K562 (cell line): Measurements from ENCODE around the gene CCSER2. TPM values are rescaled to one million over a fixed set of nuclear protein-coding genes. Genes with fewer than 3 reads are reported as not detected.

ENCODE experiments used
- ATAC-seq: fragments of 200-7000 bp; cut with Tn5 transposase; 3 replicates; pipeline ENCODE4 v1.9.1; 2020; ENCODE audit warnings: moderate library complexity
- BruUV-seq: library from RNA; stranded (reverse); fragments of 400-500 nt; replicated peaks from 2 replicates; lab custom pipeline; 2021; lab: Mats Ljungman, UMichigan
- CTCF ChIA-PET: fragments of 300-600 bp; formaldehyde crosslinking; extraction: SDS; loops from one replicate; lab custom pipeline; 2021; ENCODE audit warnings: low intra/inter-chr PET ratio; lab: Yijun Ruan, JAX
- POLR2A ChIA-PET: fragments of 300-600, 350-650 bp; sonication (Branson Sonifier 250); formaldehyde crosslinking; extraction: SDS; loops from one replicate; lab custom pipeline; 2021; ENCODE audit warnings: antibody characterized with exemption, inconsistent platforms; lab: Yijun Ruan, JAX
- DNase-seq, 4 experiments: peaks; one replicate each; pipeline versions ENCODE4 v3.0.0 to v3.0.0-alpha.2; 2011 to 2018; ENCODE audit warnings: low spot score in 3 of 4, mixed read lengths in 3 of 4; ENCODE audit errors: extremely low read depth in 1 of 4
- FAIRE-seq: peaks from 2 replicates; lab custom pipeline; 2011; peaks lifted over from hg19 to GRCh38; lab: Jason Lieb, UNC
- H2AFZ ChIP-seq: 2 replicates; pipeline ENCODE4 v1.6.0; 2011; ENCODE audit warnings: low read depth, low read length, control low read depth, inconsistent platforms
- H3K27ac ChIP-seq: fragments of 200-600 bp; 3 replicates; pipeline ENCODE4 v1.8.0; 2011; ENCODE audit warnings: low read depth, mild to moderate bottlenecking, control low read depth, inconsistent platforms, low read length, moderate library complexity, mixed read lengths; ENCODE audit errors: extremely low read depth
- H3K27me3 ChIP-seq, 2 experiments: fragments of 300-600 bp in 1 of 2; 2 replicates in 1 of 2; 3 replicates in 1 of 2; pipeline versions ENCODE4 v1.6.0 to v1.8.0; 2011; ENCODE audit warnings: inconsistent platforms in 2 of 2, low read length in 2 of 2, mild to moderate bottlenecking in 1 of 2, mixed read lengths in 1 of 2, moderate library complexity in 1 of 2; ENCODE audit not compliant: control insufficient read depth in 2 of 2, insufficient read depth in 2 of 2
- H3K36me3 ChIP-seq: fragments of 300-600 bp; 3 replicates; pipeline ENCODE4 v1.8.0; 2011; ENCODE audit warnings: mild to moderate bottlenecking, low read length, inconsistent platforms; ENCODE audit not compliant: control insufficient read depth, insufficient read depth
- H3K4me1 ChIP-seq, 2 experiments: fragments of 200-600 bp in 1 of 2; replicated peaks in 1 of 2; 2 replicates in 1 of 2; 3 replicates in 1 of 2; pipeline versions ENCODE4 v1.5.1 to v1.8.0; 2011; ENCODE audit warnings: inconsistent platforms in 2 of 2, low read length in 2 of 2, mild to moderate bottlenecking in 1 of 2, mixed read lengths in 1 of 2, moderate library complexity in 1 of 2; ENCODE audit not compliant: control insufficient read depth in 2 of 2, insufficient read depth in 2 of 2
- H3K4me2 ChIP-seq: 2 replicates; pipeline ENCODE4 v1.6.1; 2011; ENCODE audit warnings: low read length, control low read depth, inconsistent platforms, mixed read lengths; ENCODE audit not compliant: insufficient read depth
- H3K4me3 ChIP-seq: fragments of 200-600 bp; sonication (generic), shearing (Covaris generic); 2 replicates; pipeline ENCODE4 v1.5.1; 2016; ENCODE audit warnings: control low read depth, inconsistent platforms
- H3K79me2 ChIP-seq: fragments of 200-600 bp; 3 replicates; pipeline ENCODE4 v1.8.0; 2011; ENCODE audit warnings: low read length, inconsistent platforms; ENCODE audit not compliant: control insufficient read depth, insufficient read depth
- H3K9ac ChIP-seq, 2 experiments: 2 replicates each; pipeline versions ENCODE4 v1.6.0 to v1.6.1; 2011; ENCODE audit warnings: low read depth in 2 of 2, low read length in 2 of 2, control low read depth in 1 of 2, inconsistent platforms in 1 of 2, mild to moderate bottlenecking in 1 of 2, mixed read lengths in 1 of 2; ENCODE audit not compliant: insufficient read depth in 1 of 2
- H3K9me1 ChIP-seq: one replicate; pipeline ENCODE4 v1.6.0; 2011; ENCODE audit warnings: inconsistent platforms, mild to moderate bottlenecking, low read length, moderate library complexity; ENCODE audit not compliant: control insufficient read depth, insufficient read depth
- H3K9me3 ChIP-seq: replicated peaks from 2 replicates; pipeline ENCODE4 v1.5.1; 2011; ENCODE audit warnings: low read depth, low read length, inconsistent platforms; ENCODE audit not compliant: control insufficient read depth, insufficient read depth
- H4K20me1 ChIP-seq: replicated peaks from 2 replicates; pipeline ENCODE4 v1.6.1; 2011; ENCODE audit warnings: low read length, inconsistent platforms, mixed read lengths; ENCODE audit not compliant: control insufficient read depth, insufficient read depth
- ARID4B ChIP-seq: sonication (generic); formaldehyde crosslinking; IDR thresholded peaks from 2 replicates; pipeline ENCODE4 v1.8.0; 2022; ENCODE audit warnings: mild to moderate bottlenecking, missing genetic modification reagents
- CEBPG ChIP-seq, 3 experiments: fragments of 200-800 bp in 1 of 3; sonication (Bioruptor generic) in 1 of 3; sonication (generic) in 1 of 3; formaldehyde crosslinking in 1 of 3; IDR thresholded peaks in 2 of 3; conservative IDR thresholded peaks in 1 of 3; 2 replicates each; pipeline versions ENCODE4 v1.6.1 to v1.8.0; 2016 to 2022; ENCODE audit warnings: missing compliant biosample characterization in 2 of 3, missing genetic modification characterization in 2 of 3, mild to moderate bottlenecking in 1 of 3, missing genetic modification reagents in 1 of 3
- FOXA3 ChIP-seq, 2 experiments: fragments of 450-650 bp in 1 of 2; sonication (generic) in 1 of 2; formaldehyde crosslinking; IDR thresholded peaks in 1 of 2; conservative IDR thresholded peaks in 1 of 2; 2 replicates each; pipeline versions ENCODE4 v1.4.0 to v1.8.0; 2020 to 2022; ENCODE audit warnings: mild to moderate bottlenecking in 2 of 2, missing genetic modification reagents in 1 of 2
- HMBOX1 ChIP-seq: sonication (generic); IDR thresholded peaks from 2 replicates; pipeline ENCODE4 v1.6.1; 2016
- PURB ChIP-seq: sonication (generic); formaldehyde crosslinking; IDR thresholded peaks from 2 replicates; pipeline ENCODE4 v1.9.0; 2021; ENCODE audit warnings: low read depth, mild to moderate bottlenecking, missing genetic modification reagents
- SMC3 ChIP-seq: conservative IDR thresholded peaks from 2 replicates; pipeline ENCODE4 v1.6.1; 2011; ENCODE audit warnings: low read depth, low read length, improper control_type of control experiment; ENCODE audit not compliant: insufficient read depth
- TAF9B ChIP-seq: fragments of 450-650 bp; IDR thresholded peaks from 2 replicates; pipeline ENCODE4 v1.6.1; 2018; ENCODE audit warnings: mild to moderate bottlenecking; ENCODE audit not compliant: partially characterized antibody
- ZBTB9 ChIP-seq: fragments of 450-650 bp; formaldehyde crosslinking; IDR thresholded peaks from 2 replicates; pipeline ENCODE4 v1.4.0; 2020; ENCODE audit warnings: mild to moderate bottlenecking, moderate library complexity
- WGBS: fragments of 100-300 bp; shearing (Covaris generic); methylation state at CpG from one replicate; pipeline ENCODE4 v1.1.6; 2016; ENCODE audit warnings: low coverage, mixed read lengths; ENCODE audit not compliant: insufficient coverage; ENCODE audit errors: missing lambda C conversion rate; 5-methylcytosine and 5-hydroxymethylcytosine counted together
- in situ Hi-C: fragments of 300-500 bp; cut with MboI; formaldehyde crosslinking; loops from 4 replicates; pipeline ENCODE4 v1.15.0; 2018; ENCODE audit warnings: inconsistent platforms, mixed read lengths
- intact Hi-C: fragments of 100-400 bp; cut with micrococcal nuclease; formaldehyde crosslinking; loops from 2 replicates; pipeline ENCODE4 v1.14.2; 2022
- polyA plus RNA-seq, 8 experiments: library from polyadenylated mRNA; depleted of rRNA in 4 of 8; stranded (reverse) in 5 of 8; unstranded in 3 of 8; fragments of >200 nt; fragmentation: Nextera tagmentation in 2 of 8; fragmentation: Illumina TruSeq in 1 of 8; extraction: Ambion mirVana in 2 of 8; extraction: Trizol in 1 of 8; gene quantifications; 2 replicates each; pipeline versions ENCODE4 v1.2.1 to v1.2.3, GENCODE V29; 2011 to 2014; ENCODE audit warnings: inconsistent platforms in 1 of 8, missing spikeins in 1 of 8
- total RNA-seq, 7 experiments: library from RNA; depleted of rRNA in 6 of 7; stranded (reverse); fragments of >200 nt in 6 of 7; fragmentation: Illumina TruSeq in 2 of 7; extraction: Trizol in 2 of 7; gene quantifications; 2 replicates each; pipeline versions ENCODE4 v1.2.1 to v1.2.3, GENCODE V29; 2011 to 2021; ENCODE audit warnings: low replicate concordance in 1 of 7
- TF ChIP-seq, protein P1 (sequence below): fragments of 450-650 bp; IDR thresholded peaks from 2 replicates; pipeline ENCODE4 v1.6.1; 2014; ENCODE audit warnings: low read depth, mild to moderate bottlenecking, moderate library complexity, borderline replicate concordance
- TF ChIP-seq, protein P2 (sequence below): fragments of 250-450 bp; sonication (Bioruptor Pico); IDR thresholded peaks from 2 replicates; pipeline ENCODE4 v1.8.0; 2022; ENCODE audit warnings: moderate library complexity, mild to moderate bottlenecking, inconsistent platforms

CCSER2 gene
- total and polyA plus RNA-seq, 9 of the 15 experiments (the other 6 are each of a cell fraction or from before 2014, with no cell fraction given): 2.7 to 15.1 (median 9.7) TPM

- H3K9me3 ChIP-seq: no peaks in the 10 kb centered on the region
- H3K27me3 ChIP-seq: no peaks in the 10 kb centered on the region
- no peaks in the 10 kb centered on the region; a peak in 1 of 5 replicates for H3K4me1 ChIP-seq
- no peak overlapping the region for H3K27ac ChIP-seq
- no peaks in the 10 kb centered on the region for H3K9me1 ChIP-seq
- peak; percentile 67 to 86 (median 74) for DNase-seq
- peak; percentile 99 for ATAC-seq
- POLR2A ChIA-PET: interaction anchor here (0.6 to 0.9 kb wide), 4 partner anchors 9 to 233 kb away, joined by 3 read pairs; no protein-coding TSS in a partner anchor
- no peak overlapping the region for H3K9ac ChIP-seq
- no peaks in the 10 kb centered on the region for H3K36me3 ChIP-seq
- intact Hi-C loops: loop anchor here (1.0 to 2.0 kb wide), 2 partner anchors 88 to 185 kb away; no protein-coding TSS in a partner anchor
- H4K20me1 ChIP-seq: no peaks in the 10 kb centered on the region
- H3K4me2 ChIP-seq: no peak overlapping the region
- no TSS peak for BruUV-seq
- H3K79me2 ChIP-seq: no peaks in the 10 kb centered on the region; the same call in 2 of the 3 replicates
- FAIRE-seq: peak; percentile 96
- WGBS: 29% methylated on average over 7 of the region's 7 CpGs
- CTCF ChIA-PET: interaction anchor here (0.6 to 1.4 kb wide), 2 partner anchors 42 to 185 kb away, joined by 3 to 4 read pairs; no protein-coding TSS in a partner anchor
- no peak overlapping the region for H3K4me3 ChIP-seq
- H2AFZ ChIP-seq: no peak overlapping the region
- in situ Hi-C loops: no loop called here
- TF ChIP-seq TAF9B (no peak), ARID4B (CRISPR knock-in tag) (no peak), SMC3 (0 out of 2 replicates have a peak, but pooled peaks have one; percentile 18), PURB (no peak), ZBTB9 (no peak), HMBOX1 (no peak), CEBPG (CRISPR knock-in tag; IDR thresholded peaks at IDR 0.05) (no peak), CEBPG (tag; conservative IDR thresholded peaks at IDR 0.05 in 1 of 2, IDR thresholded peaks at IDR 0.05 in 1 of 2) (0 out of 4 replicates have a peak, but pooled peaks of 1 of the 2 experiments have one; percentile 10), FOXA3 (CRISPR knock-in tag; conservative IDR thresholded peaks at IDR 0.05 in 1 of 2, IDR thresholded peaks at IDR 0.05 in 1 of 2) (no peak)
- TF ChIP-seq, protein P1, sequence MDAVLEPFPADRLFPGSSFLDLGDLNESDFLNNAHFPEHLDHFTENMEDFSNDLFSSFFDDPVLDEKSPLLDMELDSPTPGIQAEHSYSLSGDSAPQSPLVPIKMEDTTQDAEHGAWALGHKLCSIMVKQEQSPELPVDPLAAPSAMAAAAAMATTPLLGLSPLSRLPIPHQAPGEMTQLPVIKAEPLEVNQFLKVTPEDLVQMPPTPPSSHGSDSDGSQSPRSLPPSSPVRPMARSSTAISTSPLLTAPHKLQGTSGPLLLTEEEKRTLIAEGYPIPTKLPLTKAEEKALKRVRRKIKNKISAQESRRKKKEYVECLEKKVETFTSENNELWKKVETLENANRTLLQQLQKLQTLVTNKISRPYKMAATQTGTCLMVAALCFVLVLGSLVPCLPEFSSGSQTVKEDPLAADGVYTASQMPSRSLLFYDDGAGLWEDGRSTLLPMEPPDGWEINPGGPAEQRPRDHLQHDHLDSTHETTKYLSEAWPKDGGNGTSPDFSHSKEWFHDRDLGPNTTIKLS: no peak
- TF ChIP-seq, protein P2, sequence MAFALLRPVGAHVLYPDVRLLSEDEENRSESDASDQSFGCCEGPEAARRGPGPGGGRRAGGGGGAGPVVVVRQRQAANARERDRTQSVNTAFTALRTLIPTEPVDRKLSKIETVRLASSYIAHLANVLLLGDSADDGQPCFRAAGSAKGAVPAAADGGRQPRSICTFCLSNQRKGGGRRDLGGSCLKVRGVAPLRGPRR (CRISPR knock-in tag): no peak
Measured at GRCh38 chr10:84352251-84352842, 24.0 kb downstream of the CCSER2 start.
